ENCODE data around the gene ATAD2B.

- no peak for TF ChIP-seq POLR2A (IDR thresholded peaks at IDR 0.05; ENCODE audit: low read length)
- TF ChIP-seq GATA1 (IDR thresholded peaks at IDR 0.05; ENCODE audit: low read depth, low read length) = no peak
Observed at GRCh38 chr2:23967846-23968245, 40.9 kb upstream of the ATAD2B start.

Measured in erythroblast (primary cell).